ENCODE results near the gene SKOR1.

The SKOR1 gene, protein sequence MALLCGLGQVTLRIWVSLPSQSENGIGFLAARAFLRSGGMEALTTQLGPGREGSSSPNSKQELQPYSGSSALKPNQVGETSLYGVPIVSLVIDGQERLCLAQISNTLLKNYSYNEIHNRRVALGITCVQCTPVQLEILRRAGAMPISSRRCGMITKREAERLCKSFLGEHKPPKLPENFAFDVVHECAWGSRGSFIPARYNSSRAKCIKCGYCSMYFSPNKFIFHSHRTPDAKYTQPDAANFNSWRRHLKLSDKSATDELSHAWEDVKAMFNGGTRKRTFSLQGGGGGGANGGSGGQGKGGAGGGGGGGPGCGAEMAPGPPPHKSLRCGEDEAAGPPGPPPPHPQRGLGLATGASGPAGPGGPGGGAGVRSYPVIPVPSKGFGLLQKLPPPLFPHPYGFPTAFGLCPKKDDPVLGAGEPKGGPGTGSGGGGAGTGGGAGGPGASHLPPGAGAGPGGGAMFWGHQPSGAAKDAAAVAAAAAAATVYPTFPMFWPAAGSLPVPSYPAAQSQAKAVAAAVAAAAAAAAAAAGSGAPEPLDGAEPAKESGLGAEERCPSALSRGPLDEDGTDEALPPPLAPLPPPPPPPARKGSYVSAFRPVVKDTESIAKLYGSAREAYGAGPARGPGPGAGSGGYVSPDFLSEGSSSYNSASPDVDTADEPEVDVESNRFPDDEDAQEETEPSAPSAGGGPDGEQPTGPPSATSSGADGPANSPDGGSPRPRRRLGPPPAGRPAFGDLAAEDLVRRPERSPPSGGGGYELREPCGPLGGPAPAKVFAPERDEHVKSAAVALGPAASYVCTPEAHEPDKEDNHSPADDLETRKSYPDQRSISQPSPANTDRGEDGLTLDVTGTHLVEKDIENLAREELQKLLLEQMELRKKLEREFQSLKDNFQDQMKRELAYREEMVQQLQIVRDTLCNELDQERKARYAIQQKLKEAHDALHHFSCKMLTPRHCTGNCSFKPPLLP

DNA sequence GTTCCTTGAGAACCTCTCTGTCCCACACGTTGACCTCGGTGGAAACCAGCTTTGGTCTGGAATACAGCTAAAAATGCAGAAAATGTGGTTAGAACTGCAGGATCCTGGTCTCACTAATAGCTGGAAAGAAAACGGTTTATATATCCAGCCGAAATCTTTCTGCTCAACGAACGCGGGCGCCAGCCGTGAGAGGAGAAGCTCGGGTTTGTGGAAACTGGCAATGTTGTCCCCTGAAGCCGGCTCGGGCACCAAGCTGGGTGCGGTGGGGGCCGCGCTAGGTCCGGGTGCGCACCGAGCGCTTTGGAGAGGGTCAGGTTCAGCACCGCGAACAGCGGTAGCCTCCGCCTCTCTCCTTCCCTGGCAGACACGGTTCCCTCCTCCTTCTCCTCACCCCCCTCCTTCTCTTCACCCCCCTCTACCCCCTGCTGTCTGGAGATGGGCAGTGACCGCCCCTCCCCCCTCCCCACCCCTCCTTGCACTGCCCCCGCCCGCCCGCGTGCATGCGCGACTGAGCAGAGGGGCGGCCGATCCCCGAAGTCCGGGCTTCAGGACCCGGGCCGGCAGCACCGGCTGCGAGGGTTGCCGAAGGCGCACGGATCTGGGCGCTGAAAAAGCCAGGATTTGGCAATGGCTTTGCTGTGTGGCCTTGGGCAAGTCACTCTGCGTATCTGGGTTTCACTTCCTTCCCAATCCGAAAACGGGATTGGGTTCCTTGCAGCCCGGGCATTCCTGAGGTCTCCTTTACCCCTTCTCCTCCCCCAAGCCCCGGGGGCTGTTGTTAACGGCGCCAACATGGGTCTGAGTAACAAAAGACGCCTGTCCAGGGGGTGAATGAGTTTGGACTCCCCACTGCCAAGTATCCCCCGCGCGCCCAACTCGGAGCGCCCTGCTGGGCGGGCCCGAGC lies at the start of gene SKOR1:
Gene SKOR1, plus strand, starts transcription at position 534 of the 905 bp plus-strand sequence. Its CDS starts 94 bp downstream, at position 628.
- no peak for DNase-seq (ENCODE audit: low read depth, low spot score)
- Histone ChIP-seq H3K4me3 (ENCODE audit: low read length) (peak within 1 kb of the TSS; percentile 1; the same call in 1 of the 2 replicates), H3K4me1 (ENCODE audit: control insufficient read depth, insufficient read depth, low read length) (peaks cover 14% of the 10 kb centered on the region), H3K36me3 (ENCODE audit: control insufficient read depth, insufficient read depth, low read length) (no peaks in the 10 kb centered on the region; the same call in 1 of the 2 replicates), H3K9me3 (ENCODE audit: control insufficient read depth, insufficient read depth, low read length) (no peaks in the 10 kb centered on the region), H3K27ac (ENCODE audit: low read length) (no peak within 1 kb of the TSS), H3K27me3 (ENCODE audit: control insufficient read depth, insufficient read depth, low read length) (peaks cover 95% of the 10 kb centered on the region)
- no CpG with 5 or more reads among the region's 58 CpGs for WGBS (ENCODE audit: insufficient coverage, insufficient read length)

DNA sequence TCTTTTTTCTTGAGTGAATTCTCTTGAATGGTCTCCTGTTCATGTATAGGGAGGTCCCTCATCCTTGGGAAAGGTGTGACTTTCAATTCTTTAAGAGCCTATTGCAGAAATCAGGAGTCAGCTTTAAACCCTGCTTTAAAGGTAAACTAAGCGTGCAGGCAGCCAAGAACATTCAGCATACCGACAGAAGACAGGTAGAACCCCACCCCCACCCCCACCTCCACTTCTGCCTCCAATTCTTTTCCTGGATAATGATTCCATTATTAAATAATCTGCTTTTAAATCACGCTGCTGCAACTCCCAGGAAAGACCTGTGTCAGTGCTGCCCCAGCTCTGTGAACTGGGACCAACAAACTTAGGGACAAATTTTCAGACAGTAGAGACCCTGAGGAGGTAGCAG lies 49.3 kb upstream of the SKOR1 start:
- H3K4me1 ChIP-seq (ENCODE audit: control insufficient read depth, insufficient read depth, low read length): no peaks in the 10 kb centered on the region; the same call in 1 of the 2 replicates
- H3K27me3 ChIP-seq (ENCODE audit: control insufficient read depth, insufficient read depth, low read length): no peaks in the 10 kb centered on the region
- H3K9me3 ChIP-seq (ENCODE audit: control insufficient read depth, insufficient read depth, low read length): no peaks in the 10 kb centered on the region
- no CpG with 5 or more reads among the region's 3 CpGs for WGBS (ENCODE audit: insufficient coverage, insufficient read length)
- no peak overlapping the region for H3K4me3 ChIP-seq (ENCODE audit: low read length)
- no peak for DNase-seq (ENCODE audit: low read depth, low spot score)
- no peaks in the 10 kb centered on the region for H3K36me3 ChIP-seq (ENCODE audit: control insufficient read depth, insufficient read depth, low read length)
- H3K27ac ChIP-seq (ENCODE audit: low read length): no peak overlapping the region

DNA sequence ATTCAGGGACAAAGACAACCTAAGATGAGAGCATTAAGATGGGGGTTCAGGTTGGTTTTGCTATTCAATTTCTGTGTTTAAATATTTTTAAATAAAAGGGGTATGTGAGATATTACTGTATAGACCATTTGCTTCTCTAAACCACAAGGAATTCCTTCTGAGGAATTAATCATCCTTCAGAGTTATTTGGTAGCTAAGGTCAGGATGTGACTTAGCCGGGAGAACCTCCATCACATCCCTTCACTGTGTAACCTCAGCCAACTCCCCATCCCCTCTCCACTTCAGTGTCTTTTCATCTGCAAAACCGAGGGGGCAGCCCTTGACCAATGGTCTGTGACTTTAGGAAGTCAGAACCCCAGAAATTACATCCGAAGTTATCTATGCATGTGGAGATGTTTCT lies 48.7 kb upstream of the SKOR1 start:
- no peak for DNase-seq (ENCODE audit: low read depth, low spot score)
- Histone ChIP-seq H3K4me3 (ENCODE audit: low read length) (no peak overlapping the region), H3K4me1 (ENCODE audit: control insufficient read depth, insufficient read depth, low read length) (no peaks in the 10 kb centered on the region; the same call in 1 of the 2 replicates), H3K36me3 (ENCODE audit: control insufficient read depth, insufficient read depth, low read length) (no peaks in the 10 kb centered on the region), H3K9me3 (ENCODE audit: control insufficient read depth, insufficient read depth, low read length) (no peaks in the 10 kb centered on the region), H3K27ac (ENCODE audit: low read length) (no peak overlapping the region), H3K27me3 (ENCODE audit: control insufficient read depth, insufficient read depth, low read length) (no peaks in the 10 kb centered on the region)
- WGBS (ENCODE audit: insufficient coverage, insufficient read length): no CpG with 5 or more reads among the region's 3 CpGs

DNA sequence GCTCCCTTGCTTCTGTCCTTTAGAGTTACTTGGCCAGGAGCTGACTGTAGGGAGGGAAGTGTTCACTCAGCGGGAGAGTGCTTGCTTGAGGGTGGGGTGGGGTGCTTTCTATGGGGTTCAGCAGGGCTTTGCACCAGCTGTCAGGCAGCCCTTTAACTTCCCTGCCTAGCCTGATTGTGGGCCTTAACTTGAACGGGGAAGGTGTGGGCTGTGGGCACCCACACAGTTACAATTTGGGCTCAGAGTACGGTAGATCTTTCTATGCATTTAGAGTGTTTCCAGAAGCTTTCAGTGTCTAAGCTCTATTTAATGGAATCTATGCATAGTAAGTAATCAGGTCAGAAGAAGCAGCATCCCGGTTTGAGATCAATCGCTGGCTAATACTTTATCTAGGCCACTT lies 48.2 kb upstream of the SKOR1 start:
- no peaks in the 10 kb centered on the region for H3K27me3 ChIP-seq (ENCODE audit: control insufficient read depth, insufficient read depth, low read length)
- WGBS (ENCODE audit: insufficient coverage, insufficient read length): no CpG with 5 or more reads among the region's 5 CpGs
- H3K4me1 ChIP-seq (ENCODE audit: control insufficient read depth, insufficient read depth, low read length): no peaks in the 10 kb centered on the region; the same call in 1 of the 2 replicates
- no peak overlapping the region for H3K4me3 ChIP-seq (ENCODE audit: low read length)
- DNase-seq (ENCODE audit: low read depth, low spot score): no peak
- no peak overlapping the region for H3K27ac ChIP-seq (ENCODE audit: low read length)
- H3K9me3 ChIP-seq (ENCODE audit: control insufficient read depth, insufficient read depth, low read length): no peaks in the 10 kb centered on the region
- H3K36me3 ChIP-seq (ENCODE audit: control insufficient read depth, insufficient read depth, low read length): no peaks in the 10 kb centered on the region

DNA sequence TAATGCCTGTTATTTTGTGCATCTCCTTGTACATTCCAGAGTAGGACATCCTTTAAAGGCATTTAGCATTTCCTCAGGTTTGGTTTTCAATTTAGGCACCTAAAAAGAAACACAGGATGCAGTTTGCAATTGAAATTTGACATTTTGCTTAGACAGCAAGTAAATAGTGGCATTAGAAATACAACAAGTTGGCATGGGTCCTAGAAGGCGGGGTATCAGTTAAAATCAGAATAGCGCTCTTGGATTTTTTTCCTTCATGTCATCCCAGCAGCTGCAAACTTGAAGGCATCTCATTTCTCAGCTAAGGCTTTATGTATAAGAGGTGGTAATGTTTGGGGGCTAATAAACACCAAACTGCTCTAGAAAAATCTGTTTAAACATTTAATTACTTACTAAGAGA lies 47.5 kb upstream of the SKOR1 start:
- no peaks in the 10 kb centered on the region for H3K36me3 ChIP-seq (ENCODE audit: control insufficient read depth, insufficient read depth, low read length)
- peaks cover 1% of the 10 kb centered on the region for H3K4me1 ChIP-seq (ENCODE audit: control insufficient read depth, insufficient read depth, low read length)
- no peaks in the 10 kb centered on the region for H3K9me3 ChIP-seq (ENCODE audit: control insufficient read depth, insufficient read depth, low read length)
- no peak overlapping the region for H3K27ac ChIP-seq (ENCODE audit: low read length)
- no peak for DNase-seq (ENCODE audit: low read depth, low spot score)
- no CpG with 5 or more reads among the region's 2 CpGs for WGBS (ENCODE audit: insufficient coverage, insufficient read length)
- H3K4me3 ChIP-seq (ENCODE audit: low read length): no peak overlapping the region
- no peaks in the 10 kb centered on the region for H3K27me3 ChIP-seq (ENCODE audit: control insufficient read depth, insufficient read depth, low read length)

DNA sequence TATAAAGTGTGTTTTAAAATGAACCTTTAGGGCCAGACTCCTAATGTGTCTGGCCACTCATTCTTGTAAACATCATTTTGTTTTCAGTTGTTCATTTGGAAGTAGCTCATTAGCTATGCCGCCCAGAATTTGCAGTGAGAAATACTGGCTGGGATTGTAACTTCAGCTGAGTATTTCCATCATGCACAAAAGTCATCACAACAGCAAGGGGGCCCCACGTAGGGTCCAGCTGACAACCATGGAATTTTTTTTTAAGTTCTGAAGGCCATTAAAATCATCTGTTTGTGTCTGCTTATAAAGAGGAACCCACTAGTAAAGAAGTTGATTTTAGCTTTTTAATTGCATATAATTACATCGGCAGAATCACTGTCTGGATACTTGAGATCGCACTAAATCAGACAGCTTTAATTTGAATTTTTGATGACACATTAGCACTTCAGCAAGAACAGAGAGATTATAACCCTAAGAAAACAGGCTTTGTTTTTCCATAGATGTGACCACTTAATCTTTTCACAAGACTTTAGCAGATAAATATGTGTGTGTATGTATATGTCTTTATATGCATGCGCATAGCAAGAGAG lies 46.3 kb upstream of the SKOR1 start:
- Histone ChIP-seq H3K9me3 (ENCODE audit: control insufficient read depth, insufficient read depth, low read length) (no peaks in the 10 kb centered on the region), H3K36me3 (ENCODE audit: control insufficient read depth, insufficient read depth, low read length) (no peaks in the 10 kb centered on the region), H3K4me1 (ENCODE audit: control insufficient read depth, insufficient read depth, low read length) (peaks cover 5% of the 10 kb centered on the region), H3K27ac (ENCODE audit: low read length) (no peak overlapping the region), H3K4me3 (ENCODE audit: low read length) (no peak overlapping the region), H3K27me3 (ENCODE audit: control insufficient read depth, insufficient read depth, low read length) (no peaks in the 10 kb centered on the region)
- WGBS (ENCODE audit: insufficient coverage, insufficient read length): no CpG with 5 or more reads among the region's 5 CpGs
- no peak for DNase-seq (ENCODE audit: low read depth, low spot score)

DNA sequence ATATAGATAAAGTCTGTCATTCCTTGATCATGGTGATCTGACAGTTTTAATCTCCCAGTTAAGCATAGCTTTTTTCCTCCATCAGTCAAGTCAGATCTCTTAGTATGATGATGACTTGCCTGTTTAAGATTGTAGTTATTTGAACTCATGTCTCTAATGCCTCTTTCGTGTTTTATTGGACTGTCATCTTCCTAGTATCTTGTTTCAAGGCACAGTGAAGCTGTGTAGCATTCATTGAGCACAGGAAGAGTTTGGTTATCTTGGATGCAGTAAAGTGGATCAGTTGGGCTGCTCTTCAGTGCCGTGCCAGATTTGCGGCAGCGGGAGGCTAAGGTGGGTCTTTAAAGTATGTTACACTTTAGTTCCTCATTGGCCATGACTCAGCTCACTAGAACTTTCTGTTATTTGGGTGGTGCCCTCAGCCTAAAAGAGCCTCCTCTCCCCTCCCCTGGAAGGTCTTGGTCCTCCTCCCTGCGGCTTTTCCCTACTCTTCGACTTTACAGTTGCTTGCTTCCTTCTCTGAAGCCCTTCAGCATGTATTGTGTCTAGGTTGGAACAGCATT lies 45.7 kb upstream of the SKOR1 start:
- H3K36me3 ChIP-seq (ENCODE audit: control insufficient read depth, insufficient read depth, low read length): no peaks in the 10 kb centered on the region
- WGBS (ENCODE audit: insufficient coverage, insufficient read length): no CpG with 5 or more reads among the region's 6 CpGs
- no peaks in the 10 kb centered on the region for H3K9me3 ChIP-seq (ENCODE audit: control insufficient read depth, insufficient read depth, low read length)
- H3K4me3 ChIP-seq (ENCODE audit: low read length): no peak overlapping the region
- peaks cover 5% of the 10 kb centered on the region for H3K4me1 ChIP-seq (ENCODE audit: control insufficient read depth, insufficient read depth, low read length)
- no peaks in the 10 kb centered on the region for H3K27me3 ChIP-seq (ENCODE audit: control insufficient read depth, insufficient read depth, low read length)
- no peak for DNase-seq (ENCODE audit: low read depth, low spot score)
- no peak overlapping the region for H3K27ac ChIP-seq (ENCODE audit: low read length)

DNA sequence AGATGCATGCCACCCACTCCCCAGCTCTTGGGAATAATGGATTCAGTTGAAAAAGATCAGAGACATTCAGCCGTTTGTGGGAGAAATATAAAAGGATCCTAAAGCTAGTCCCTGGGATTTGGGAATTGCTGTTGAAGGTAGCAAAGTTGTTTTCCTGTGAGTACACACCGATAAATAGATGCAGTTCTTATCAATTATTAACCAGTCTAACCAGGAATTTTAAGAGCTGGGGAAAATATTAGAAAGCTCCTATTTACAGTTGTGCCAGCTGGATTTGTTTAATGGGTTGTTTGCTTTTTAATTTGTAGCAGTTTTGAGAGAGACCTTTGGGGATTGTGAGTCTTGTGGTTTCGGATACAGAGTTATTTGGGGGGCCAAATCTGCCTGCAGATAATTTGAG lies 44.2 kb upstream of the SKOR1 start:
- Histone ChIP-seq H3K36me3 (ENCODE audit: control insufficient read depth, insufficient read depth, low read length) (no peaks in the 10 kb centered on the region), H3K4me1 (ENCODE audit: control insufficient read depth, insufficient read depth, low read length) (peaks cover 5% of the 10 kb centered on the region), H3K27me3 (ENCODE audit: control insufficient read depth, insufficient read depth, low read length) (no peaks in the 10 kb centered on the region), H3K27ac (ENCODE audit: low read length) (no peak overlapping the region), H3K9me3 (ENCODE audit: control insufficient read depth, insufficient read depth, low read length) (no peaks in the 10 kb centered on the region), H3K4me3 (ENCODE audit: low read length) (no peak overlapping the region)
- no CpG with 5 or more reads among the region's 3 CpGs for WGBS (ENCODE audit: insufficient coverage, insufficient read length)
- no peak for DNase-seq (ENCODE audit: low read depth, low spot score)

DNA sequence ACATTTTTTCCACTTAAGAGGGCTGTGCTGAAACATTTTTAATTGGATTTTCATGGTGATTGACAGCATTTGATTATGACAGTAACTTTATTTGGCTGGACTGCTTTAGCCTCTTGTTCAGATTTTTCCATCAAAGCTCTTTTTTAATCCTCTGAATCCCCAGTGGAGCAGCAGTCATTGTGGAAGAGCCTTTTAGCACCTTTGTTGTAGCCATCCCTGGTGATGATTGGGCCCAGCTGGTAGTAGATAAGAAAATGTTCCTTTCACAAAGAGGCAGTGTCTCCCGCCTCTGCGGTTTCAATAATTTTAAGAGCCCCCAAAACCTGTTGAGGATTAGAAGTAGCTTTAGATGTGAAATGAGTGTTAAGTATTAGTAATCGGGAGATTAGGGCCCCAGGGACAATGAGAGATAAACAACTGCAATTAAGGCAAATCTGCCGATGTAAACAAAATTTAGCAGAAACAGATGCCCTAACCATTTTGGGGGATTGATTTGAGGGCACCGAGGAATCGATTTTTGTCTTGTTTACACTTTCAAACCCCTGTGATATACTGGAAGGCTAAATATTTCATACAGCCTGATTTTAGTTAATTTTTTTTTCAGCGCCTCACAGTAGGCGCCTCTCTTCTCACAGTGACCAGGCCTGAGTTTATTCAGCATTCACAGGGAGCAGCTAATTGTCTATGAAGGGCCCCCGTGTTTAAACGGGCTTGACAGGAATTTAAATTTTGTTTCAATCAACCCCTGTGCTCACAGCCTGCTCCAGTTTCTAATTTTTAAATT lies 43.2 kb upstream of the SKOR1 start:
- DNase-seq (ENCODE audit: low read depth, low spot score): no peak
- H3K4me3 ChIP-seq (ENCODE audit: low read length): no peak overlapping the region
- WGBS (ENCODE audit: insufficient coverage, insufficient read length): no CpG with 5 or more reads among the region's 10 CpGs
- H3K27ac ChIP-seq (ENCODE audit: low read length): no peak overlapping the region
- peaks cover 8% of the 10 kb centered on the region for H3K4me1 ChIP-seq (ENCODE audit: control insufficient read depth, insufficient read depth, low read length)
- H3K27me3 ChIP-seq (ENCODE audit: control insufficient read depth, insufficient read depth, low read length): no peaks in the 10 kb centered on the region
- no peaks in the 10 kb centered on the region for H3K9me3 ChIP-seq (ENCODE audit: control insufficient read depth, insufficient read depth, low read length)
- no peaks in the 10 kb centered on the region for H3K36me3 ChIP-seq (ENCODE audit: control insufficient read depth, insufficient read depth, low read length)

All from iPS DF 6.9 (cell line).